ENCODE measurements around the gene SLC43A1.
"Not testable (repeated sequence)": the region's sequence is repeated elsewhere in the genome, so short reads cannot be mapped to it uniquely, and the experiment has no call there.

The SLC43A1 gene

GRCh38 chr11:57515332-57516060 is at the start of gene SLC43A1:
Gene SLC43A1, minus strand, starts transcription at chr11:57515702. Its CDS starts 1,591 bp downstream, at chr11:57514111.
- DNase-seq = no peak

- no peak for DNase-seq
These were observed 47.1 kb upstream of the SLC43A1 start for GRCh38 chr11:57562596-57562995.

DNA sequence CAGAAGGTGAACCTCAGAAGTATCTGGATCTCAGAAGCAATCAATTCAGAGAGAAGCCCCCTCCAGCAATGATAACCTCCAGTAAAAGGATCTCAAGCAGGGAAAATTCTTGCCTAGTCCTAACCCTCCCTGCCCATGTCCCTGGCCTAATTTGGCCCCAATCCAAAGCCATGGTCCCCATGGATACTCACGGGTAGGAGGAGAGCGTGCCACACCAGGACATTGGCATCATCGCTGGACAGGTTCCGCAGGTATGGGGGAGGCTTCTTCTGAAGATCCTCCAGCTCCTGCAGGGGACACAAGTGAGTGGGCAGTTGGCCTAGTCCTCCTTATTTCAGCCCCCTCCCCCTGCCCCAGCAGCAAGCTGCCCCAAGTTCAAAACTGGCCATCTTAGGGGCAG is 44.6 kb upstream of the SLC43A1 start:
- no peak for DNase-seq

GRCh38 chr11:57556041-57556440 is 40.5 kb upstream of the SLC43A1 start:
- no peak for DNase-seq

DNA sequence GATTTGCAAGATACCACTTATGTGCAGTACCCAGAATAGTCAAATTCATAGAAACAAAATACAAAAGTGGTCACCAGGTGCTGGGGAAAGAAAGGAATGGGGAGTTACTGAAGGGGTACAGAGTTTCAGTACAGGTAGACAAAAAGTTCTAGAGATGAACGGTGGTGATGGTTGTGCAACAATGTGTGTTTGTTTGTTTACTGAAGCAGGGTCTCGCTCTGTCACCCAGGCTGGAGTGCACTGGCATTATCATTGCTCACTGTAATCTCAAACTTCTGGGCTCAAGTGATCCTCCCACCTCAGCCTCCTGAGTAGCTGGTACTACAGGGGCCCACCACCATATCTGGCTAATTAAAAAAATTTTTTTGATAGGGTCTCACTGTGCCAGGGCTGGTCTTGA is 39.9 kb upstream of the SLC43A1 start:
- DNase-seq = no peak

DNA sequence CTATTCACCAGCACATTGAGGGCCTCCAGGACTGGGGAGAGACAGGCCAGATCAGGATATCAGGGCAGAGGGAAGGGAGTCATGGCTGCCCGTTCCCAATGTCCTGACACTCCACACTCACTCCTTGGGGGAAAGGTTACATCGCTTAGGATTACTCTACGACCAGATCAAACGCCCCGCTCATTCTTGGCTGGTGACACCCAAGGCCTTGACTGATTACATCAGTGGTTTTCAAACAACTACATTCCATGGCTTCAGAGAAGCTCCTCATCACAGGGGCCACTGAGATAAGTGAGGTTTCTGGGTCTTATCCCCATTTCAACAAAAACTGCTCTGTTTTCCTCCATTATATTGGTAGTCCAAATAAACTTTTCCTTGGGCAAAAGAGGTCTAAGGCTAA is 37.0 kb upstream of the SLC43A1 start:
- DNase-seq = no peak

DNA sequence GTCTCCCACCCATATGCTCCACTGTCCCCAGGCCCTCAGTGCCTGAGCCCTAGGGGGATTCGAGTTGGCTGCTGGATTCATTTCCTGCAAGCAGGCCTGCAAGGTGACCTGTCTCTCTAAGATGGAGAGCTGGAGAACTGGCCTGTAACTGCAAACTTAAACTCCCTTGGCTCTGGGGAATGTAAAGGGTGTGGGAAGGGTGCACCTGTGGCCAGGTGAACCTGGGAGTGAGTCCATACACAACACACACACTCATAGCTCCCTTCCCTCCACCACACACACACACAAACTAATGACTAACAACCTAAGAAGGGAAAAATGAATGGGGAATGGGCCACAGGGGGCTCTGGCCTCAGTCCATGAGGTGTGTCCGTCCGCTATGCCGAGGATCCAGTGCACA is 36.4 kb upstream of the SLC43A1 start:
- DNase-seq = no peak

DNA sequence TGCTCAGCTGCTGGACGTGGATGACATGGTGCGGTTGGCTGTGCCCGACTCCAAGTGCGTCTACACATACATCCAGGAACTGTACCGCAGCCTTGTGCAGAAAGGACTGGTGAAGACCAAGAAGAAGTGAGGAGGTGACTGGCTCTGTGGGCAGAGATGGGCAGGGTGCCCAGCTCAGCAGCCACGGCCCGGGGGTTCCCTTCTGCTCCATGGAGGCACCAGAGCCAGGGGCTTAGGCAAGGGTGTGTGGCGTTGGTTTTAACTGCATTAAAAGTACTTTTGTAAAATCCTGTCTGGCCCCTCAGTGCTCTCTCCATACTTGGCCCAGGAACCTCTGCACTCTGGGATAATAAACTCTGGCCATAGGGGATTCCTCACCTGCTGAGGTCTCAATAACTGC is 34.5 kb upstream of the SLC43A1 start:
- no peak for DNase-seq

DNA sequence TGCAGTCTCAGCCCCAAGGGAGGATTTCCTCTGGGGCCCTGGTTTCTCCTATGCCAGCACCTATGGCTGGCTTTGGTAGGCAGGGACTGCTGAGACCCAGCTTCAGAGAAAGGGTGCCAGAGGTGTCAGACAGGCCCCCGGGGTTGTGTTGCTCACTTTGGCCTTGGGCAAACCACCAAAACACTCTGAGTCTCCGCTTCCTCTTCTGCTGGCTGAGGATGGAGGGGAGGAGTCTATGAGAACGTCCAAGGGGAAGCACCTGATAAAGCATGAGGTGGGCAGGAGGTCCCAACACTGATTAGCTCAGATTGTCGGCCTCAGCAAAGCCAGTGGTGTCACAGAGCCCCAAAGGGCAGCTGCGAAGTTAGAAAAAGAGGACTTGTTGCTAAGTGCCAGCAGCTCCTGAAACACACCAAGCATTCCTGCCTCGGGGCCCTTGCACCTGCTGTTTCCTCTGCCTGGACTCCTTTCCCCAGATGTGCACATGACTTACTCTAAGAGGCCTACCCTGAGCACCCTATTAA is 32.4 kb upstream of the SLC43A1 start:
- no peak for DNase-seq

GRCh38 chr11:57546869-57547475 is 31.5 kb upstream of the SLC43A1 start:
- no peak for DNase-seq

- DNase-seq = no peak
These were observed 30.9 kb upstream of the SLC43A1 start for GRCh38 chr11:57546451-57546850.

- DNase-seq = no peak
These were observed 30.4 kb upstream of the SLC43A1 start for GRCh38 chr11:57545883-57546282.

GRCh38 chr11:57544566-57544965 is 29.1 kb upstream of the SLC43A1 start:
- no peak for DNase-seq

DNA sequence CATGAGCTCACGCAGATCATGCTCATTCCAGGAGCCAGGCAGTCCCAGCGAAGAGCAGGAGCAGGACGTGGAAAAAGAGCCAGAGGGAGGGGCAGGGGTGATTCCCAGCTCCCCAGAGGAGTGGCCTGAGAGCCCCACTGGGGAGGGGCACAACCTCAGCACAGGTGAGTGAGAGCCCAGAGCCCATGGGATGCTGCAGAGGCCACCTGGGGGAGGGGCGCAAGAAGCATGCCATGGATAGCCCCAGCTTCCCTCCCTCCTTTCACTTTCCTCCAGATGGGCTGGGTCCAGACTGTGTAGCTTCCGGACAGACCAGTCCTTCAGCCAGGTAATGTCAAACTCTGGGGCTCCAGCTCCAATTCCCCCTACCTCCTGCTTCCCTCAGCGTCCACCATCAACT is 28.1 kb upstream of the SLC43A1 start:
- DNase-seq = no peak

- DNase-seq = no peak
These were observed 27.1 kb upstream of the SLC43A1 start for GRCh38 chr11:57542582-57542981.

- no peak for DNase-seq
These were observed 25.7 kb upstream of the SLC43A1 start for GRCh38 chr11:57541169-57541568.

DNA sequence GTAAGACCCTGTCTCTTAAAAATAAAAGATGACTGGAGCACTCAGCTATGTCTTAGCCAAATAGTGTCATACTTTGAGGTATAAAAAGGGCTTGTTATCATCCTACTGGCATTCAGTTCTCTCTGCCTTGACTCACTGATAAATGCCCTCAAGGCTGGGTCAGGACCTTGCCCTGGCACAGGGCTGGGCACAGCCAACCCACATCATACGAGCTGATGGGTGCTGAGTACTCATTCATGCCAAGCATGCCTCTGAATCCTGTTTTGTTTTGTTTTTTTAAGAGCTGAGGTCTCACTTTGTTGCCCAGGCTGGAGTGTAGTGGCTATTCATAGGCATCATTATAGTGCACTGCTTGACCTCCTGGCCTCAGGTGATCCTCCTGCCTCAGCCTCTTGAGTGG is 23.8 kb upstream of the SLC43A1 start:
- no peak for DNase-seq

GRCh38 chr11:57536947-57537619 is 21.6 kb upstream of the SLC43A1 start, which contains the start of gene SMTNL1:
Gene SMTNL1, plus strand, starts transcription at chr11:57537595. Its CDS starts 5,048 bp downstream, at chr11:57542643.
- DNase-seq = no peak

- DNase-seq = not testable (repeated sequence)
These were observed 18.9 kb upstream of the SLC43A1 start for GRCh38 chr11:57534449-57534848.

DNA sequence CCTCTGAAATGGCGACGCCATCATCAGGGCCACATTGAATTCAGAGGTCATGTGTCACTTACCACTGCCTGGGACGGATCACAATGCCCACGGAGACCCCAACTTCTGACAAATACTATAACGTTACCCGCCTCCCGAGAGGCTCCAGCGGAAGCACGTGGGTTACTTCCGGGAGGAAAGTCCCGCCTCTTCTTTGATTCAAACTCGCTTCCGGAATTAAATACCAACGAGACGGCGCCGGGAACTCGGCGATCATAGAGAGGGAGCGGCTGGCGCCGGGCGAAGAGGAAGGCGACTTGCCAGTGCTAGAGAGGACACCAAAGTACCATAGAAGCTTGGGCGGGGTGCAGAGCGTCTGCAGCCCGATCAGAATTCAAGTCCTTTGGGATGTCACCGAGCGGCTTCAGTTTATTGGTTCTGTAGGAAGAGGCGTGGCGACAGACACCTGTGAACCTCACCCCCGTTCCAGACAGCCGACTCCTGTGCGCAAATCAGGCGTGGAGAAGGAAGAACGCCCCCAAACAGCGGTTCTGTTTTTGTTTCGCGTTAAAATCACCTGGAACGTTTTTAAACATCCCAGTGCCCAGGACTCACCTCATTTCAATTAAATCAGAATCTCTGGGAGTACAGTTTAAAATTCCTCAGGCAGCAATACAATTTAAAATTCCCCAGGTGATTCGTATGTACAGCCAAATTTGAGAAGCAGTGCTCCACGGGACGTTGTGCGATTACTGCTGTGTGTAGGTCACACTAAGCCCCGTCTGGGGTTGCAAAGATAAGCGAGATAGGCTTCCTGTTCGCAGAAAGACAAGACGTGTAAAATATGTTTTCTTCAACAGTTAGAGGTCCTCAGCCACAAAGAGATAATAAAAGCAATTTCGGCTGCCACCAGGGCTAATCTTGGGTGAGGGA is 15.3 kb upstream of the SLC43A1 start, which contains the start of gene TIMM10:
TIMM10 (minus strand) TSS at position 159 of the 912 bp plus-strand sequence. CDS start 565 bp downstream, outside the sequence.
- DNase-seq = peak; percentile 32

DNA sequence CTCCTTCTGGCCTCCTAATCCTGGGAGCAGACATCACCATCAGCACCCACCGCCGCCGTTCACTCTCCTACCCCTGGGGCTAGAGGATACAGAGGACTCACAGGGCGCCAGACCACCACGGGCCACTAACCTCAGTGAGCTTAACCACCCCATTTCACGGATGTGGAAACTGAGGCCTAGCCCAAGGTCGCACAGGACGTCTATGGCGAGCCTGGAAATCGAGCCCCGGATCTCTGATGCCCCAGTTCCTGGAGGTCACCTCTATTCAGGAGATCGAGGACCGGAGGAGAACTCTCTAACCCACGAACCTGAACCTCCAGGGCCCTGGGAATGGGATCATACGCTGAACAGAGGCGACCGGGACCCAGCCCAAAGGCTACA is 14.7 kb upstream of the SLC43A1 start:
- DNase-seq = no peak

- no peak for DNase-seq
These were observed 13.5 kb upstream of the SLC43A1 start for GRCh38 chr11:57529012-57529411.

Data from cortex of kidney (tissue), 1 donor.